Muscle layer of duodenum (tissue), 2 donors: ENCODE measurements around the gene SIK3.
"Not testable (repeated sequence)": the region's sequence is repeated elsewhere in the genome, so short reads cannot be mapped to it uniquely, and the experiment has no call there.

Experiments used
- H3K27ac ChIP-seq: one replicate; pipeline ENCODE4 v1.7.0; 2013; ENCODE audit warnings: mild to moderate bottlenecking, low read length
- H3K27me3 ChIP-seq: one replicate; pipeline ENCODE4 v1.7.0; 2013; ENCODE audit warnings: low read depth, mild to moderate bottlenecking, control low read depth, low read length
- H3K36me3 ChIP-seq, 2 donors: one replicate each; pipeline ENCODE4 v1.7.0; 2013; ENCODE audit warnings: low read length in 2 of 2, control low read depth in 1 of 2, mild to moderate bottlenecking in 1 of 2; ENCODE audit not compliant: insufficient read depth in 2 of 2, control insufficient read depth in 1 of 2
- H3K4me1 ChIP-seq, 2 donors: one replicate each; pipeline ENCODE4 v1.7.0; 2013; ENCODE audit warnings: low read length in 2 of 2, mild to moderate bottlenecking in 2 of 2, control low read depth in 1 of 2, moderate library complexity in 1 of 2; ENCODE audit not compliant: insufficient read depth in 2 of 2, control insufficient read depth in 1 of 2
- H3K4me3 ChIP-seq, 2 donors: one replicate each; pipeline ENCODE4 v1.7.0; 2013; ENCODE audit warnings: low read length in 2 of 2, low read depth in 1 of 2, mild to moderate bottlenecking in 1 of 2
- H3K9me3 ChIP-seq, 2 donors: one replicate each; pipeline ENCODE4 v1.7.0; 2013; ENCODE audit warnings: low read length in 2 of 2, control low read depth in 1 of 2, mild to moderate bottlenecking in 1 of 2; ENCODE audit not compliant: control insufficient read depth in 1 of 2
- donor health status: healthy.

SIK3 gene

DNA sequence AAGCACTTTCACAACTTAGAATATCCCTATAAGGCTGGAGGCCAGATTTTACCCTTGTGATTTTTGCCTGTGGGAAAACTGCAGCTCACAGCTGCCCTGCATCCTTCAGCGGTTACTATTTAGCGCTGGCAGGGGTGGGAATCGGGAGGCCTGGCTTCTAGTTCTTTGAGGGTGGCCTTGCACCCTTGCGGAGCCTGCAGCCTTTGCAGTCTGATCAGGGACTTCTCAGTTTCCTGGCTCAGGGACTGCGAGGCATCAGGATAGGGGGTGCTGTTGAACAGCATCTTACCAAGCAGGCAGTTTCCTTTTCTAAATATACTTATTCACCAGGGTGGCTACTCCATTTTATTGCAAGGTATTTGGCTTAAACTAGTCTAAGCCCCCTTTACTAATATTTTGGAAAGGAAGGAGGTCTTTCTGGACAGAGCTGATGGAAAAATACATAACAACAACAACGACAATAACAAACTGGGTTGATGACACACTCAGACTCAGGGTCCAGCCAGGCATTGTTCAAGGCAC is 257.9 kb downstream of the SIK3 start:
- Histone ChIP-seq H3K27ac (no peak overlapping the region), H3K27me3 (no peaks in the 10 kb centered on the region), H3K4me3 (no peak overlapping the region), H3K9me3 (no peaks in the 10 kb centered on the region), H3K4me1 (peaks cover 0 to 14% of the 10 kb centered on the region in 2 donors), H3K36me3 (peaks cover 9 to 19% of the 10 kb centered on the region in 2 donors)

DNA sequence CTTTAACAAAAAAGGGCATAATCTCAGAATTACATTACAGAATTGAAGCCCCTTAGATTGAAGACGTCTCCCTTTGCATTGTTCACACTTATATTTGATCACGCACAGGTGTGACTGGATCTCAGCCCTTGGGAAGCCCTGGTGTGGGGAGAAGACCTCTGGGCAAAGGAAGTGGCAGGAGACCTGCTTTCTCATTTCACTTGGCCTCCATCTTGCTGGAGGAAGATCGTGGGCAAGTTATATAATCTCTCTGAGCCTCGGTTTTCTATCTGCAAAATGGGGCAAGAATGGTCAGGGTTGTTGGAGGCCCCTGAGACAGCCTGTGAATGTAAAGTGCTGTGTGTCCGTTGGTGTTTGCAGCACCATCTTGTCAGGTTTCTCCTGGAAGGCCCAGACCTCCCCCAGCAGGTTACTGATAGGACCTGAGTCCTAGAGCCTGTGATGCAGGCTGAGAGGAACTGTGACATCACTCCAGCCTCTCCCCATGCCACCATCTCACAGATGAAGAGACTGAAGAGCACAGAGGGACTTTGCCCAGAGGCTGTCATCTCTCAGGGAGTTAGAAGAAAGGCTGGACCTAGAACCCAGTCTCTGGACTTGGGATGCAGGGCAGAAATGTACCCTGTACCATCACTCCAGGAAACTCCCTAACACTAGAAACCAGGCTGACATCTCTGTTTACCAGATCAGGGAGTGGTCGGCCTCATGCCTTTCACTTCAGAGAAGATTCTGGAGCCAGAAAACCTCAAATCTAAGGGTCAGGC is 259.7 kb downstream of the SIK3 start:
- Histone ChIP-seq H3K4me1 (peaks cover 0 to 21% of the 10 kb centered on the region in 2 donors), H3K27ac (no peak overlapping the region), H3K36me3 (peaks cover 3 to 6% of the 10 kb centered on the region in 2 donors)

DNA sequence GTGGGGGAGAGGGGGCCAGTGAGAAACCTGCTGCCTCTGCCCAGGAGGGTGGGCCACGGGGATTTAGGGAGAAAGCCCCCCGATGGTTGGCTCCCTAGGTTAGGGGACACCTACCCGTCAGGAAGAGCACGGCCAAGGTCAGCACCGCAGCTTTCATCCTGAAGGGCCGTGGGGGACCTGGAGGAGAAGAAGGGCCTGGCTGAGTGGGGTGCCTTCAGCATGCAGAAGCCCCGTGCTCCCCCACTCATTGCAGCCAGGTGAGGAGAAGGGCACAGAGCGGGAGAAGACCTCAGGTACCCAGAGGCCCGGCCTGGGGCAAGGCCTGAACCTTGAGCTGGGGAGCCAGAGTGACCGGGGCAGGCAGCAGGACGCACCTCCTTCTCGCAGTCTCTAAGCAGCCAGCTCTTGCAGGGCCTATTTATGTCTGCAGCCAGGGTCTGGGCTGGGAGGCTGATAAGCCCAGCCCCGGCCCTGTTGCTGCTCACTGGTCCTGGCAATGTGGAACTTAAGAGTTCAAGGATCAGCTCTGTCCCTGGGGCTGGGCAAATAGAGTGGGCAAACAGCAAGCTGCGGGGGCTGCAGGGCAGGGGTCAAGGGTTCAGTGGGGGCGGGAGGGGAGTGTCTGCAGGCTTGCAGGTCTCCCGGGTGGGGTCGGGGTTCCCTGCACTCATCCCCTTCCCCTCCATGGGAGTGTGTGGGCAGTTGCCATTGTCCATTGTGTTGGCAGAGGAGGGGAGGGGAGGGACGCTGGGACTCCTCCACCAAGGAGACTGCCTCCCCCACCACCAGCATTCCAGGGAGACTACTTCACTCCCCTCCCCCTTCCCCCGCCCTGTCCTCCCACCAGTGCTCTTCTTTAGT is 260.8 kb downstream of the SIK3 start, which contains the start of gene APOA1:
Gene APOA1 (minus strand): TSS at position 392 of the 861 bp plus-strand sequence. CDS start 235 bp downstream, at position 157.
- Histone ChIP-seq H3K27ac (no peak within 1 kb of the TSS), H3K27me3 (no peaks in the 10 kb centered on the region), H3K4me1 (peaks cover 0 to 21% of the 10 kb centered on the region in 2 donors), H3K36me3 (no peaks in the 10 kb centered on the region), H3K9me3 (no peaks in the 10 kb centered on the region), H3K4me3 (no peak within 1 kb of the TSS)

More for the DNA sequence above, 259.7 kb downstream of the SIK3 start:
- no peaks in the 10 kb centered on the region for H3K9me3 ChIP-seq
- no peak overlapping the region for H3K4me3 ChIP-seq
- H3K27me3 ChIP-seq: no peaks in the 10 kb centered on the region

DNA sequence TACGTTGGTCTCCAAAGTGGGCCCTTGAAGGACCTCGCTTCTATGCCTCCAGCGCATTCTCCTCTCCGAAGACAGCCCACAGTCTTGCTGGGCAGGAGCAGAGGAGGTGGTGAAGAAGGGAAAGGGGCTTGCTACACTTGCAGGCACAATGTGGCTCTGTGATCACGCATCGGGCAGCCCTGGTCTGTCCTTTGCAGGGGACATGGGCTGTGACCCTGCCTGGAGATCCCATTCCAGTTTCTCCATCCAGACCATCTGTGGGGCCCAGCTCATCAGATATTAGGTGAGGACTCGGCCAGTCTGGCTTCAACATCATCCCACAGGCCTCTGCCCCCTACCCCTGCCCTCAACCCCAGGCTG is 261.6 kb downstream of the SIK3 start:
- Histone ChIP-seq H3K4me3 (no peak overlapping the region), H3K4me1 (peaks cover 0 to 21% of the 10 kb centered on the region in 2 donors), H3K36me3 (no peaks in the 10 kb centered on the region)

DNA sequence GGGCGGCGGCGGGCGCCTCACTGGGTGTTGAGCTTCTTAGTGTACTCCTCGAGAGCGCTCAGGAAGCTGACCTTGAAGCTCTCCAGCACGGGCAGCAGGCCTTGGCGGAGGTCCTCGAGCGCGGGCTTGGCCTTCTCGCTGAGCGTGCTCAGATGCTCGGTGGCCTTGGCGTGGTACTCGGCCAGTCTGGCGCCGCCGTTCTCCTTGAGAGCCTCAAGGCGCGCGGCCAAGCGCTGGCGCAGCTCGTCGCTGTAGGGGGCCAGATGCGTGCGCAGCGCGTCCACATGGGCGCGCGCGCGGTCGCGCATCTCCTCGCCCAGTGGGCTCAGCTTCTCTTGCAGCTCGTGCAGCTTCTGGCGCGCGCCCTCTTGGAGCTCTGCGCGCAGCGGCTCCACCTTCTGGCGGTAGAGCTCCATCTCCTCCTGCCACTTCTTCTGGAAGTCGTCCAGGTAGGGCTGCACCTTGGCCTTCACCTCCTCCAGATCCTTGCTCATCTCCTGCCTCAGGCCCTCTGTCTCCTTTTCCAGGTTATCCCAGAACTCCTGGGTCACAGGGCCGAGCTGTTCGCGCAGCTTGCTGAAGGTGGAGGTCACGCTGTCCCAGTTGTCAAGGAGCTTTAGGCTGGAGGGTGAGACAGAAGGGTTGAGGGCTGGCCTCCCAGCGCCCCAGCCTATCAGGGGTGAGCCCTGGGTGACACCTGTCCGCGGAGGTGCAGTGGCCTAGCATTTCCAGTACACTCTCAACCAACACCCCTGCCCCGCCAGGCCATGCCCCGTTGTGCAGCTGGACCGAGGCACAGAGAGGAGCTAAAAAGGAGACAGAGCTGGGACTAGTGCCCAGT is 262.2 kb downstream of the SIK3 start:
- Histone ChIP-seq H3K36me3 (no peaks in the 10 kb centered on the region), H3K9me3 (no peaks in the 10 kb centered on the region), H3K4me3 (peak overlapping the region; percentile 48 to 65), H3K27ac (peak overlapping the region; percentile 16), H3K27me3 (no peaks in the 10 kb centered on the region), H3K4me1 (peaks cover 0 to 21% of the 10 kb centered on the region in 2 donors)

More for the DNA sequence above, 261.6 kb downstream of the SIK3 start:
- no peak overlapping the region for H3K27ac ChIP-seq
- no peaks in the 10 kb centered on the region for H3K27me3 ChIP-seq
- no peaks in the 10 kb centered on the region for H3K9me3 ChIP-seq

DNA sequence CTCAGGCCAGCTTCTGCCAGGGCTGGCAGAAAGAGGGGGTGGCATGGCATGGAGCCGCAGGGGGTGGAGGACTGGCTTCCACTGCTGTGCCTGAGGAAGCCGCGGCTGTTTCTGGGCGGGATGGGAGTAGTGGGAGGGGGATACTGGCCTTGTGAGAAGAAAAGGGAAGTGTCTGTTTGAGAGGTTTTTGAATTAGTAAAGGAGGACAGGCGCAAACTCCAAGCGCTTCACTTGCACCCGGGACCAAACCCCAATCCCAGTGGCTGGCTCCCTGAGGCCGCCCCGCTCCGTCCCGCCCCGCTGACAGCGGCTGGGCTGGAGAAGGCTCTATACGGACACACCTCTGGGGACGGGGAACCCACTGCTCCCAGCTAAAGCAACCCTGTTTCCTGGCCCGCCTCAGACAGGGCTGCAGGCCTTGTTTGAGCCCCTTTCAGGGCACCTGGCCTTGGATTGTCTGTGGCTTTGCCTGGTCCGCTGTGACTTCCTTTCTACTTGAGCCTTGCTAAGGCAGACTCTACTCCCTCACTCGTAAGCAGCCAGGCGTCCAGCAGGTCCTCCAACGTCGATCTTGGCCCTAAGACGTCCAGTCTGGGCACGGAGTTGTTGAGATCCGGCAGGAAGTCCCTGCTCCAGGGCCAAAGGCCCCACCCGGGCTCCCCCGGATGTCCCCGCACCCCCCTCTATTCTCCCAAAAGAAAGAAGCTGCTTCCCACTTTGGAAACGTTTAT is 263.0 kb downstream of the SIK3 start:
- Histone ChIP-seq H3K27me3 (no peaks in the 10 kb centered on the region), H3K27ac (peak overlapping the region; percentile 16), H3K9me3 (no peaks in the 10 kb centered on the region), H3K36me3 (no peaks in the 10 kb centered on the region), H3K4me1 (peaks cover 0 to 21% of the 10 kb centered on the region in 2 donors), H3K4me3 (peak overlapping the region; percentile 48 to 65)

DNA sequence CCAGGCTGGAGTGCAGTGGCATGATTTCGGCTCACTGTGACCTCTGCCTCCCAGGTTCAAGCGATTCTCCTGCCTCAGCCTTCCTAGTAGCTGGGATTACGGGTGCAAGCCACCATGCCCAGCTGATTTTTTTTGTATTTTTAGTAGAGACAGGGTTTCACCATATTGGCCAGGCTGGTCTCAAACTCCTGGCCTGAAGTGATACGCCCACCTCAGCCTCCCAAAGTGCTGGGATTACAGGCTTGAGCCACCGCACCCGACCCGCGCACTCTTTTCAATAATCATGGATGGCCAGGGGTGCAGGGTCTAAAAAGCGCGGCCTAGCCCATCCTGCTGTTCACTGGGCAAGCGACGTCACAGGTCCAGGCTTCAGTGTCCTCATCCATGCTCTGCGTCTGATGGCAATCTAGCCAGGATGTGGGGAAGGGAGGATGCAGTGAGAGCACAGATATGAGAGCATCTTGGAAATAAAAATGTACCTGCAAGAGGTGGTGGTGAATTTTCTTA is 263.6 kb downstream of the SIK3 start:
- H3K27me3 ChIP-seq, H3K36me3 ChIP-seq, H3K27ac ChIP-seq, H3K4me3 ChIP-seq, H3K9me3 ChIP-seq: not testable (repeated sequence)
- peaks cover 0 to 21% of the 10 kb centered on the region in 2 donors for H3K4me1 ChIP-seq

DNA sequence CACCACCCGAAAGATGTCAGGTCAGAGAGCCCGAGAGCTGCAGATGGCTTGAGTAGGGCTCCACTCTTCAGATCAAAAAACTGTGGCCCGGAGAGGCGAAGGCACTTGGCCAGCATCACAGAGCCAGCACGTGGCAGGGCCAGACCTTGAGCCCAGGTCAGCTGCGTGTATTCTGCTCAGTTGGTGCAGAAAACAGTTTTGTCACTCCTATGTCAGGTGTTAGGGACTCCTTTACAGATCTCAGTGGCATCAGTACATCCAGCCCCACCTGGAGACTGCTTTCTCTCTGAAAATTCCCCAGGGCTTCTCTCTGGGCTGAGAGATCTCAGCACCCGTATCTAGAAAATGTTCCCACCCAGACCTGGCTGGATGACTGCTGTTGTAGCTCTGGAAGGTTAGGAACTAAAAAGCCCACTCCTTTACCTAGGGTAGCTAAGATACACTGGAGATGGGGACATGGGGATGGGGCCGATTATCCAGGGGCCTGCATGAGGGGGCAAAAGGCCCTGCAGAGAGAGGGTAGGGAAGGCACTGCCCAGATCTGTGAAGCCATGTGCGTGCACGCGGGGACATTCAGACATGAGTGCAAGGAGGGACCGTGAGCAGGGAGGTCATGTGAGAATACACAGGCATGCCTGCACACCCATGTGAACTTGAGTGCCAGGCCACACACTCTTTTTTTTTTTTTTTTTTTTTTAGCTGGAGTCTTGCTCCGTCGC is 264.3 kb downstream of the SIK3 start:
- Histone ChIP-seq H3K36me3 (no peaks in the 10 kb centered on the region), H3K27ac (no peak overlapping the region), H3K4me3 (no peak overlapping the region), H3K27me3 (no peaks in the 10 kb centered on the region), H3K4me1 (peaks cover 0 to 21% of the 10 kb centered on the region in 2 donors), H3K9me3 (no peaks in the 10 kb centered on the region)

DNA sequence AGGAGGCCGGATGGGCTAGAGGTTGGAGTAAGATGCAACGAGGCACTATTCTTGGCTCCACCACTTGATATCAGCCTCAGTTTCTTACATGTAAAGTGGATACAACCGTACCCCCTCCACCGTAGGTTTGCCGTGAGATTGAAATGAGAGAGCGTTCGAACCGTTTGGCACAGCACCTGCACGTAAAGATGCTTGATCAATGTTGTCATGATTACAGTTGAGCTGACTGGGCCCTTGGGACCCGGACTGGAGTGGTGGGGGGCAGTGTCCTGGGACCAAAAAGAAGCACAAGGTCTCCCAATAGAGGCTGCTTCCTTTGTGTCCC is 264.8 kb downstream of the SIK3 start:
- peaks cover 0 to 21% of the 10 kb centered on the region in 2 donors for H3K4me1 ChIP-seq
- no peaks in the 10 kb centered on the region for H3K27me3 ChIP-seq
- H3K4me3 ChIP-seq: no peak overlapping the region
- H3K27ac ChIP-seq: no peak overlapping the region
- H3K9me3 ChIP-seq: no peaks in the 10 kb centered on the region
- H3K36me3 ChIP-seq: no peaks in the 10 kb centered on the region
